Measurements from ENCODE around the gene ARL2BP.
"Not testable (repeated sequence)": the region's sequence is repeated elsewhere in the genome, so short reads cannot be mapped to it uniquely, and the experiment has no call there.

ARL2BP gene

GRCh38 chr16:57264950-57265371, 19.9 kb downstream of the ARL2BP start:
- no peak for DNase-seq

GRCh38 chr16:57265850-57266530, 20.9 kb downstream of the ARL2BP start:
- DNase-seq, result no peak

GRCh38 chr16:57266531-57267260, 21.6 kb downstream of the ARL2BP start:
- DNase-seq, result no peak

GRCh38 chr16:57267343-57267742, 22.3 kb downstream of the ARL2BP start:
- DNase-seq, result not testable (repeated sequence)

- DNase-seq, result no peak
Observed at GRCh38 chr16:57268804-57269800, 24.0 kb downstream of the ARL2BP start.

GRCh38 chr16:57270221-57271062, 25.4 kb downstream of the ARL2BP start:
- no peak for DNase-seq

- no peak for DNase-seq
Observed at GRCh38 chr16:57271063-57271345, 25.9 kb downstream of the ARL2BP start.

GRCh38 chr16:57271867-57272495, 26.9 kb downstream of the ARL2BP start:
- no peak for DNase-seq

- no peak for DNase-seq
Observed at GRCh38 chr16:57273359-57273758, 28.3 kb downstream of the ARL2BP start.

- DNase-seq, result no peak
Observed at GRCh38 chr16:57273826-57274225, 28.8 kb downstream of the ARL2BP start.

- DNase-seq, result not testable (repeated sequence)
Observed at GRCh38 chr16:57275946-57276345, 30.9 kb downstream of the ARL2BP start.

GRCh38 chr16:57276596-57276995, 31.5 kb downstream of the ARL2BP start:
- no peak for DNase-seq

- DNase-seq, result no peak
Observed at GRCh38 chr16:57277586-57277985, 32.5 kb downstream of the ARL2BP start.

- no peak for DNase-seq
Observed at GRCh38 chr16:57278494-57278893, 33.4 kb downstream of the ARL2BP start.

GRCh38 chr16:57279780-57280638, 35.0 kb downstream of the ARL2BP start:
- no peak for DNase-seq

- DNase-seq, result no peak
Observed at GRCh38 chr16:57281791-57282190, 36.7 kb downstream of the ARL2BP start.

- DNase-seq, result no peak
Observed at GRCh38 chr16:57282510-57283213, 37.6 kb downstream of the ARL2BP start.

GRCh38 chr16:57283214-57283958, 38.3 kb downstream of the ARL2BP start:
- DNase-seq, result no peak

- DNase-seq, result no peak
Observed at GRCh38 chr16:57283959-57284208, 38.8 kb downstream of the ARL2BP start.
